Activated T-helper 1 cell treated with anti-CD3 and anti-CD28 coated beads, Interleukin-12 subunit alpha, Interleukin-12 subunit beta, Interleukin-2, Interleukin-4 antibody, amounts not matched to agents 30 ng/mL and 10 ng/mL and 1 ng/mL, durations not matched to agents 14 hours and 24 hours and 36 hours (primary cell): ENCODE data around the gene ZNF264. TPM values are rescaled to one million over a fixed set of nuclear protein-coding genes. Genes with fewer than 3 reads are reported as not detected.
A peak's percentile ranks its signal among the peaks of the same experiment; 100 is the strongest.

ENCODE experiments used
- DNase-seq: peaks from one replicate; pipeline ENCODE4 v3.0.0; 2021; ENCODE audit warnings: low spot score
- H3K27ac Mint-ChIP-seq: one replicate; pipeline ENCODE4 v1.8.0; 2021; ENCODE audit warnings: mild to moderate bottlenecking, mixed read lengths
- H3K27me3 Mint-ChIP-seq: one replicate; pipeline ENCODE4 v1.8.0; 2022; ENCODE audit warnings: mild to moderate bottlenecking, moderate library complexity, mixed read lengths; ENCODE audit not compliant: insufficient read depth
- H3K36me3 Mint-ChIP-seq: one replicate; pipeline ENCODE4 v1.8.0; 2021; ENCODE audit warnings: low read depth, mixed read lengths
- H3K4me1 Mint-ChIP-seq: one replicate; pipeline ENCODE4 v1.8.0; 2021; ENCODE audit warnings: low read depth, mixed read lengths
- H3K4me3 Mint-ChIP-seq: one replicate; pipeline ENCODE4 v1.8.0; 2021; ENCODE audit warnings: mild to moderate bottlenecking, moderate library complexity, mixed read lengths
- H3K9me3 Mint-ChIP-seq: one replicate; pipeline ENCODE4 v1.8.0; 2021; ENCODE audit warnings: mixed read lengths
- intact Hi-C: fragments of 100-400 bp; cut with micrococcal nuclease; formaldehyde crosslinking; loops from one replicate; pipeline ENCODE4 v1.15.1; 2024
- total RNA-seq: library from RNA; stranded (reverse); gene quantifications from 2 replicates; pipeline ENCODE4 v1.2.3, GENCODE V29; 2022

ZNF264 gene
- total RNA-seq, 1 donor from 2014 or later = 16.1 TPM

DNA sequence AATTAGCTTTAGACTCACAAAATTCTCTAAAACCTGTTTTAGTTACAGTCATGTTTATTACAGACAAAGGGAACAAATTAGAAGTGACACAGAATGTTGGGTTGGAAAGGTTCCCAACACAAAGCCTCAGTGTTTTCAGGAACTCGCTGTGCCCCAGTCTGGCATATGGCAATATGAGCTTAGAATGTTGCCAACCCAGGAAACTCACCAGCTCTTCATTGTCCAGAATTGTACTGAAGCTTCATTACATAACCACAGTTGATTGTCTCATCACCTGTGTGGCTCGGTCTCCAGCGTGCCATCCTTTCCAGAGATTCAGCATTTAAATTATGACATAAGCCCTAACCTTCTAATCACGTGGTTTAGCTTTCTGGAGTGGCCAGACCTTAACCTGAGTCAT is 19.1 kb downstream of the ZNF264 start:
- H3K9me3 Mint-ChIP-seq = peaks cover 59% of the 10 kb centered on the region
- H3K4me1 Mint-ChIP-seq = no peaks in the 10 kb centered on the region
- peaks cover 66% of the 10 kb centered on the region for H3K36me3 Mint-ChIP-seq
- no peak overlapping the region for H3K4me3 Mint-ChIP-seq
- no peaks in the 10 kb centered on the region for H3K27me3 Mint-ChIP-seq
- no peak for DNase-seq
- no peak overlapping the region for H3K27ac Mint-ChIP-seq
- intact Hi-C loops = no loop called here

DNA sequence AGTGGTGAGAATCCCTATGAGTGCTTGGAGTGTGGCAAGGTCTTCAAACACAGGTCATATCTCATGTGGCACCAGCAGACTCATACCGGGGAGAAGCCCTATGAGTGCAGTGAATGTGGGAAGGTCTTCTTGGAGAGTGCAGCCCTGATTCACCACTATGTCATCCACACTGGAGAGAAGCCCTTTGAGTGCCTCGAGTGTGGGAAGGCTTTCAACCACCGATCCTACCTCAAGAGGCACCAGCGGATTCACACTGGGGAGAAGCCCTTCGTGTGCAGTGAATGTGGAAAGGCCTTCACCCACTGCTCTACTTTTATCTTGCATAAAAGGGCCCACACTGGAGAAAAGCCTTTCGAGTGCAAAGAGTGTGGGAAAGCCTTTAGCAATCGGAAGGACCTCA is 20.8 kb downstream of the ZNF264 start:
- intact Hi-C loops = no loop called here
- Mint-ChIP-seq H3K27me3 (no peaks in the 10 kb centered on the region), H3K27ac (no peak overlapping the region), H3K4me3 (no peak overlapping the region), H3K36me3 (peaks cover 63% of the 10 kb centered on the region), H3K9me3 (peaks cover 71% of the 10 kb centered on the region), H3K4me1 (no peaks in the 10 kb centered on the region)
- DNase-seq = no peak

DNA sequence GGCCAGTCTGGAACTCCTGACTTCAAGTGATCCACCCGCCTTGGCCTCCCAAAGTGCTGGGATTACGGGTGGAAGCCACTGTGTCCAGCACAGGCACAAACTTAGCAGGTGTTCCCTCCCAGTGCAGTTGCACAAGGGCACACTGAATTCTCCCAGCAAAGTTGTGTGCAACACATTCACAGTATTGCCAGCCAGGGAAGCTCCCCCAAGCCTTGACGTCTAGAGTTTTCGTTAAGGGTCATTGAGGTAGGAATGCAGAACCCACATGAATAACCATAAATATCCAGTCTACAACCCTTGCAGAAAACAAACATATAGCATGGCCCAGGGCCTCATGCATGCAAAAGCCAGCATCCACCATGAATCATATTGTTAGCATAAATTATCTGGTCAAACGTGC is 36.2 kb downstream of the ZNF264 start:
- intact Hi-C loops = no loop called here

DNA sequence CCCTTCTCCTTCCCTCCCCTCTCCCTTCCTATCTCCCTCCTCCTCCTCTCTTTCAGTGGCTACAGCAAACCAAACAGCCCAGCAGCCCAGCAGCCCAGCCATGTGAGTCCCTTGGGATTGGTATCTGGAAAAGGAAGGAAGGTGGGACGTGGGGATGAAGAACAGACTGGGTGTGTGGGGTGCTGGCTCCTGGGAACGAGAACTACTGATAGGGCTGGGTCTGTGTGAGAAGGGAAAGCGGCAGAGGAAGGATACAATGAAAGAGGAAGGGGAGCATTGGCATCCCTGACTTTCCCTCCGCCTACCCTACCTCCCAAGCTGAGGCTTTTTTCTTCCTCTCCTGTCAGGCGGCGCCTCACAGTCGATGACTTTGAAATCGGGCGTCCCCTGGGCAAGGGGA is 40.4 kb downstream of the ZNF264 start:
- intact Hi-C loops = no loop called here
- DNase-seq = no peak

More for the DNA sequence above, 36.2 kb downstream of the ZNF264 start:
- no peak for DNase-seq
- H3K4me1 Mint-ChIP-seq = no peaks in the 10 kb centered on the region
- H3K27ac Mint-ChIP-seq = no peak overlapping the region
- H3K27me3 Mint-ChIP-seq = no peaks in the 10 kb centered on the region
- H3K36me3 Mint-ChIP-seq = peaks cover under 1% of the 10 kb centered on the region
- H3K9me3 Mint-ChIP-seq = peaks cover 48% of the 10 kb centered on the region
- no peak overlapping the region for H3K4me3 Mint-ChIP-seq

DNA sequence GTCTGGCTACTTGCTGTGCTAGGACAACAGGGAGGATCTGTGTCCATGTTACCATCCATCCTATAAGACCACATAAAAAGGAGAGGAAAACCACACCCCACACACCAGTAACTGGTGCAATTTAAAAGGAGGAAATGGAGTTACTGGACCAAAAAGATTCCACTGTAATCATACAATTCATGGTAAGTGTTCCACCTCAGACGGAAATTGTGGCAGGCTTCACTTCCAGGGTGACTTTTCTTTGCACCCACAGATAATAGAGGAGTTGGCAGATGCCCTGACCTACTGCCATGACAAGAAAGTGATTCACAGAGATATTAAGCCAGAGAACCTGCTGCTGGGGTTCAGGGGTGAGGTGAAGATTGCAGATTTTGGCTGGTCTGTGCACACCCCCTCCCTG is 41.9 kb downstream of the ZNF264 start:
- intact Hi-C loops = no loop called here
- Mint-ChIP-seq H3K27ac (no peak overlapping the region), H3K4me3 (no peak overlapping the region), H3K36me3 (no peaks in the 10 kb centered on the region), H3K4me1 (no peaks in the 10 kb centered on the region), H3K9me3 (peaks cover 14% of the 10 kb centered on the region), H3K27me3 (no peaks in the 10 kb centered on the region)
- DNase-seq = no peak

More for the DNA sequence above, 40.4 kb downstream of the ZNF264 start:
- no peak overlapping the region for H3K4me3 Mint-ChIP-seq
- no peaks in the 10 kb centered on the region for H3K27me3 Mint-ChIP-seq
- H3K36me3 Mint-ChIP-seq = no peaks in the 10 kb centered on the region
- no peaks in the 10 kb centered on the region for H3K4me1 Mint-ChIP-seq
- H3K9me3 Mint-ChIP-seq = peaks cover 23% of the 10 kb centered on the region
- no peak overlapping the region for H3K27ac Mint-ChIP-seq

DNA sequence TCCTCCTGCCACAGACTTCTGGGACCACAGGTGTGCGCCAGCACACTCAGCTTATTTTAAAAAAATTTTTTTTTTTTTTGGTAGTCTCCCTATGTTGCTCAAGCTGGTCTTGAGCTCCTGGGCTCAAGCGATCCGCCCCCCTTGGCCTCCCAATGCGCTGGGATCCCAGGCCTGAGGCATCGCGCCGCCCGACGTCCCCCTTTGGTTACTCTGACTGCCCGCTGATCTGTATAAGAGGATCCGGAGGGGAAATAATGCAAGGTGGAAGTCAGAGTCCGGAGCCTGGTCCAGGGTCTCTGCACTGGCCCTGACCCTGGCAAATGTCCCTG is 48.6 kb downstream of the ZNF264 start:
- DNase-seq = no peak
- H3K4me1 Mint-ChIP-seq = peaks cover 14% of the 10 kb centered on the region
- intact Hi-C loops = loop anchor here (1.0 to 2.0 kb wide), 12 partner anchors 40 to 507 kb away; partner anchors contain the start of genes TRAPPC2B, ZNF17, ZNF264 and ZNF304
- peaks cover 10% of the 10 kb centered on the region for H3K9me3 Mint-ChIP-seq
- peak overlapping the region; percentile 97 for H3K27ac Mint-ChIP-seq
- peaks cover 20% of the 10 kb centered on the region for H3K36me3 Mint-ChIP-seq
- no peaks in the 10 kb centered on the region for H3K27me3 Mint-ChIP-seq
- peak overlapping the region; percentile 92 for H3K4me3 Mint-ChIP-seq

DNA sequence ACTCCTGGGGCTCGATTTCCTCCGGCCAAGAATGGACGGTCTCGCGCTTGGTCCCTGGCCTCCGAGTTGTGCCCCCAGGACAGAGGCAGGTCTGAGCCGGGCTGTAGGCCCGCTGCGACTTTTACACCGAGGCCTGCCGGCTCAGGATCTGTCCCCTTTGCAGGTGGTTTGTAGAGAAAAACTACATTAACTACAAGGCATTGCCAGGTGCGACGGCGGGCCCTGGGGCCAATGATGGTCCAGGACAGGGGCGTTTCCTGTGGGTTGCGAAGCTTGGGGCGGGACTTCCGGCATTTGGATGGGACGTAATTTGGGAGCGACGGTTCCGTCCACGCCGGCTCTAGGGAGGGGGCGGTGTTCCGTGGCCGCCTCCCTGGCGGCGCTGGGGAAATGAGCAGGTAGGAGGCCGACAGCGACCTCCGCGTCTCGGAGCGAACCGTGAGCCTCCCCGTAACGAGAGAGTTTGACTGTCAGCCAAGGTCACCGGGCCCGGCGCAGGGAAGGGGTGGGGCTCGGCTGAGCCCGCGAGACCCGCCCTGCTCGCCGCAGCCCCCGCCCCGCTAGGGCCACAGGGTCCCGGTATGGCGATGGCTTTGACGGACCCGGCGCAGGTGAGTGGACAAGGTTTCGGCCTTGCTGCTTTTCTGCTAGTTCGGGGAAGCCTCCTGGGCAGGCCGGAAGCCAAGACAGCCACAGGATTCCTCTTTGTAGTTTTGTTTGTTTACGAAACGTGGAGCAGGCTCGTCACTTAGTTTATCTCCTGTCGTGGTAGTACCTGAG is 49.2 kb downstream of the ZNF264 start, which contains the start of gene ZNF805:
ZNF805 (plus strand) TSS at position 322 of the 780 bp plus-strand sequence; CDS start at position 582, 260 bp downstream.
- Mint-ChIP-seq H3K9me3 (peaks cover 13% of the 10 kb centered on the region), H3K27me3 (no peaks in the 10 kb centered on the region), H3K36me3 (peaks cover 23% of the 10 kb centered on the region), H3K4me1 (peaks cover 14% of the 10 kb centered on the region), H3K4me3 (peak within 1 kb of the TSS; percentile 92), H3K27ac (peak within 1 kb of the TSS; percentile 97)
- peak; percentile 93 for DNase-seq
- intact Hi-C loops = loop anchor here (1.0 to 2.0 kb wide), 12 partner anchors 40 to 506 kb away; partner anchors contain the start of genes TRAPPC2B, ZNF17, ZNF264 and ZNF304

DNA sequence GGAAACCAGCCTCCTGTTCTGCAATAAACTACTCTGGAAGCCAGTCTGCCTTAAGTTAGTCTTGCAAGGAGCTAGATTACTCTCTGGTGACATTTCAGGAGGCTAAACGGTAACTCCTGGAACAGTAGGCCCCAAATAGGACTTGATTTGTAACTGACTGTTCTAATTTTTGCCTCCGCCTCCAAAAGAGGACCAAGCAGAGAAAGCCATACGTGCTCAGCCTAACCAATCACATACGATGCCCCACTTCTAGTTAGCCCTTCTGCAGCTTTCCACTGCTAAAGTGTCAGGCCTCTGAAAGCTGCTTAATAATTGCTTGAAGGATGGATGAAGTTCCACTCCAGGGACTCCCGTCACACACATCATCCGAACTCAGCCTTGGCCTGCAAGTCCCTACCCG is 49.9 kb downstream of the ZNF264 start:
- peaks cover 16% of the 10 kb centered on the region for H3K9me3 Mint-ChIP-seq
- peaks cover 14% of the 10 kb centered on the region for H3K4me1 Mint-ChIP-seq
- peaks cover 28% of the 10 kb centered on the region for H3K36me3 Mint-ChIP-seq
- no peak for DNase-seq
- intact Hi-C loops = loop anchor here (2.0 kb wide), 2 partner anchors 338 to 506 kb away; partner anchors contain the start of genes ZNF416 and ZNF776
- no peaks in the 10 kb centered on the region for H3K27me3 Mint-ChIP-seq
- H3K4me3 Mint-ChIP-seq = peak overlapping the region; percentile 92
- H3K27ac Mint-ChIP-seq = peak overlapping the region; percentile 97

DNA sequence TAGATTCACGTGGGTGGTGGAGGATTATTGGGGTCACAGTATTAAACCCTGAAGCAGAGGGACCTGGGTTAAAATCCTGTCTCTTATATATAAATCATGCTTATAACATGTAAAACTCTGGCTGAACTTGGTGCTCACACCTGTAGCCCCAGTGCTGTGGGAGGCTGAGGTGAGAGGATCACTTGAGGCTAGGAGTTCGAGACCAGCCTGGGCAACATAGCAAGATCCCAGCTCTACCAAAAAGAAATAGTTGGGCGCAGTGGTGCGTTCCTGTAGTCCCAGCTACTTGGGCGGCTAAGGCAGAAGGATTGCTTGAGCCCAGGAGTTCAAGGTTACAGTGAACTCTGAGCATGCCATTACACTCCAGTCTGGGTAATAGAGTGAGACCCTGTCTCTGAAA is 51.5 kb downstream of the ZNF264 start:
- peaks cover 14% of the 10 kb centered on the region for H3K4me1 Mint-ChIP-seq
- H3K9me3 Mint-ChIP-seq = peaks cover 16% of the 10 kb centered on the region
- H3K4me3 Mint-ChIP-seq = no peak overlapping the region
- H3K36me3 Mint-ChIP-seq = peaks cover 36% of the 10 kb centered on the region
- DNase-seq = no peak
- H3K27ac Mint-ChIP-seq = no peak overlapping the region
- intact Hi-C loops = no loop called here
- H3K27me3 Mint-ChIP-seq = no peaks in the 10 kb centered on the region

DNA sequence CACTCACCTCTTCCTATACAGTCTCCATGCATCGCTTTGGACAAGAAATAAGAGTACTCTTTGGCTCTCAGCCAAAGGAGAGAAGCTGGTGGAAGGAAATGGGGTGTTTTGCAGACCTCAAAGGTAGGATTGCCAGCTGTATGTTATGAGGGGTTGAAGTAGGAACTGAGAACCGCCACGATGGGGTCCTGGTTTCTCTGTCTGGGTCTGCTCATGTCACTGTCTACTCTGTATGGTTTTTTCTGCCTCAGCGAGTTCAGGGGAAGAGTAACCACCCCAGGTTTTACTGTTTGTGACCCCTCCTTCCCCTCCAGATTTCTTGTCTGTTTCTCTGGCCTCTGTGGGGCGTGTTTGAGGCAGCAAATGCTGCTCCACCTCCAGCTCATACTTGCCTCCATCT is 53.2 kb downstream of the ZNF264 start:
- no peak overlapping the region for H3K4me3 Mint-ChIP-seq
- H3K27ac Mint-ChIP-seq = no peak overlapping the region
- no peak for DNase-seq
- peaks cover 14% of the 10 kb centered on the region for H3K4me1 Mint-ChIP-seq
- H3K36me3 Mint-ChIP-seq = peaks cover 47% of the 10 kb centered on the region
- intact Hi-C loops = no loop called here
- H3K9me3 Mint-ChIP-seq = peaks cover 12% of the 10 kb centered on the region
- no peaks in the 10 kb centered on the region for H3K27me3 Mint-ChIP-seq

DNA sequence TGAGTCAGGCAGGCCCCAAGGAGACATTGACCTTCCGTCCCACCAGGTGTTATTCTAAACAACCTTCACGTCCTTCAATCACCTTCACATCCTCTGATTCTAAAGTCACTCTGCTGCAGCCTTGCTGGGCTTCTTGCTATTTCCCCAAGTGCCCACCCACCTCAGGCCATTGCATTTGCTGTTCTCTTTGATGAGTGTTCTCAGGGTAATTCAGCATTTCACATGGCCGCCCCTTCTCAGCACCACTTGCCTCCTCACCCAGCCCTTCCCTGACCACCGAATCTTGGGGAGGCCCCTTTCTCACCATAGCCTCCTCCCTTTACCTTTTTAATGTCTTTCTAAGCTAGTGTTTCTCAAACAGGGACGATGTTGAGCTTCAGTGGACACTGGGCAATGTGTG is 53.8 kb downstream of the ZNF264 start:
- DNase-seq = no peak
- Mint-ChIP-seq H3K4me3 (no peak overlapping the region), H3K27me3 (no peaks in the 10 kb centered on the region), H3K4me1 (peaks cover 13% of the 10 kb centered on the region), H3K9me3 (peaks cover 14% of the 10 kb centered on the region), H3K36me3 (peaks cover 49% of the 10 kb centered on the region), H3K27ac (no peak overlapping the region)
- intact Hi-C loops = no loop called here

DNA sequence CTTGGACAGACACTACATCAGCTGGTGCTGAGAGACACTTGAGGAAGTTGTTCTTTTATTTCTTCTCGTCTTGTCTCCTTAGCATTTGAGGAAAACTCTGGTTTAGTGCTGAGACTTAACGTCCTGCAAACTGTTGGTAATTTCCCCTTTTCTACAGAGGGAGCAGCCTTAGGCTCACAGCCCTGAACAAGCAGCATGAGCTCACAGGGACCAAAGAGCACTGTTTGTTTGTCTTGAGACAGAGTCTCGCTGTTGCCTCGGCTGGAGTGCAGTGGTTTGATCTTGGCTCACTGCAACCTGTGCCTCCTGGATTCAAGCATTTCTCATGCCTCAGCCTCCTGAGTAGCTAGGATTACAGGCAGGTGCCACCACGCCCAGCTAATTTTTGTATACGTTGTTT is 54.7 kb downstream of the ZNF264 start:
- no peak overlapping the region for H3K4me3 Mint-ChIP-seq
- no peak overlapping the region for H3K27ac Mint-ChIP-seq
- H3K27me3 Mint-ChIP-seq = no peaks in the 10 kb centered on the region
- H3K4me1 Mint-ChIP-seq = peaks cover 10% of the 10 kb centered on the region
- intact Hi-C loops = no loop called here
- no peak for DNase-seq
- H3K9me3 Mint-ChIP-seq = peaks cover 21% of the 10 kb centered on the region
- H3K36me3 Mint-ChIP-seq = peaks cover 56% of the 10 kb centered on the region

DNA sequence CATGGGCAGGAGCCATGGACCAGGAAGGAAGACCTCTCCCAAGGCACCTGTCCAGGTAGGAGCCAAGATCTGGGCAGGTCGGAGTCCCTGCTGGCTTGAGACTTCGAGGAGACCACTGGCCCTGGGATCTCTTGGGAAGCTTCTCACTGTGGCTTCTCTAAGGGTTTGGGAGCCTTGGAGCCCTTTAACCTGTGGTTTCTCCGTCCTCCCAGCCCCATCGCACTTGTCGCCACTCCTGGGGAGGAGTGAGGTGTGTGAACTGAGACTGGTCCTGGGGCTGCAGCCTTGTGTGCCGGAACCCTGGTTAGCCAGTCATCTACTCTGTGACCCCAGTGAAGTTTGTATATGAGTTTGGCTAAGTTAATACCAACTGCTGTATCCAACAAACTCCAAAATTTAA is 57.3 kb downstream of the ZNF264 start:
- no peak overlapping the region for H3K4me3 Mint-ChIP-seq
- H3K4me1 Mint-ChIP-seq = no peaks in the 10 kb centered on the region
- peaks cover 36% of the 10 kb centered on the region for H3K9me3 Mint-ChIP-seq
- H3K27me3 Mint-ChIP-seq = no peaks in the 10 kb centered on the region
- peaks cover 77% of the 10 kb centered on the region for H3K36me3 Mint-ChIP-seq
- DNase-seq = no peak
- intact Hi-C loops = no loop called here
- no peak overlapping the region for H3K27ac Mint-ChIP-seq
